Measurements from ENCODE around the gene FUZ.

Gene FUZ

GRCh38 chr19:49803529-49803856 lies 9.6 kb downstream of the FUZ start:
- no peak for DNase-seq

- no peak for DNase-seq
These were observed 10.1 kb downstream of the FUZ start for GRCh38 chr19:49802836-49803528.

GRCh38 chr19:49801966-49802661 lies 11.0 kb downstream of the FUZ start:
- DNase-seq, result no peak

GRCh38 chr19:49801401-49801888 lies 11.6 kb downstream of the FUZ start:
- DNase-seq, result no peak

- DNase-seq, result no peak
These were observed 12.3 kb downstream of the FUZ start for GRCh38 chr19:49800771-49801170.

- peak in 1 of 2 donors; percentile 28 for DNase-seq
These were observed 13.2 kb downstream of the FUZ start for GRCh38 chr19:49799798-49800376.

GRCh38 chr19:49799271-49799797 lies 13.8 kb downstream of the FUZ start:
- DNase-seq, result no peak

- DNase-seq, result no peak
These were observed 14.5 kb downstream of the FUZ start for GRCh38 chr19:49798574-49798973.

GRCh38 chr19:49795615-49796014 lies 17.5 kb downstream of the FUZ start:
- DNase-seq, result no peak

GRCh38 chr19:49793561-49793840 lies 19.6 kb downstream of the FUZ start:
- DNase-seq, result peak in 1 of 2 donors; percentile 17

- no peak for DNase-seq
These were observed 20.1 kb downstream of the FUZ start for GRCh38 chr19:49792829-49793560.

- DNase-seq, result no peak
These were observed 21.2 kb downstream of the FUZ start for GRCh38 chr19:49791776-49792445.

GRCh38 chr19:49790866-49791265 lies 22.2 kb downstream of the FUZ start:
- no peak for DNase-seq

- no peak for DNase-seq
These were observed 24.2 kb downstream of the FUZ start for GRCh38 chr19:49788857-49789256.

- DNase-seq, result no peak
These were observed 25.3 kb downstream of the FUZ start for GRCh38 chr19:49787746-49788145.

- DNase-seq, result no peak
These were observed 26.7 kb downstream of the FUZ start for GRCh38 chr19:49786376-49786820.

- no peak for DNase-seq
These were observed 30.6 kb downstream of the FUZ start for GRCh38 chr19:49782515-49782914.

GRCh38 chr19:49781394-49781793 lies 31.7 kb downstream of the FUZ start:
- no peak for DNase-seq

GRCh38 chr19:49780861-49781260 lies 32.2 kb downstream of the FUZ start:
- DNase-seq, result no peak

GRCh38 chr19:49779731-49780555 lies 33.1 kb downstream of the FUZ start:
- DNase-seq, result no peak

GRCh38 chr19:49776371-49776764 lies 36.7 kb downstream of the FUZ start:
- DNase-seq, result no peak
